Measurements from ENCODE around the gene HDC.

The HDC gene

GRCh38 chr15:50225057-50225456 is 40.5 kb downstream of the HDC start:
- no peak for DNase-seq (ENCODE audit: low spot score)

- DNase-seq (ENCODE audit: low spot score): peak; percentile 38
Measured at GRCh38 chr15:50224606-50225005, 40.9 kb downstream of the HDC start.

GRCh38 chr15:50222181-50222580 is 43.3 kb downstream of the HDC start:
- no peak for DNase-seq (ENCODE audit: low spot score)

GRCh38 chr15:50219820-50220219 is 45.7 kb downstream of the HDC start:
- DNase-seq (ENCODE audit: low spot score): no peak

GRCh38 chr15:50218691-50219090 is 46.8 kb downstream of the HDC start:
- no peak for DNase-seq (ENCODE audit: low spot score)

- no peak for DNase-seq (ENCODE audit: low spot score)
Measured at GRCh38 chr15:50218291-50218690, 47.2 kb downstream of the HDC start.

- no peak for DNase-seq (ENCODE audit: low spot score)
Measured at GRCh38 chr15:50210462-50211157, 54.9 kb downstream of the HDC start.

GRCh38 chr15:50209809-50210208 is 55.7 kb downstream of the HDC start:
- no peak for DNase-seq (ENCODE audit: low spot score)

- no peak for DNase-seq (ENCODE audit: low spot score)
Measured at GRCh38 chr15:50206020-50206419, 59.5 kb downstream of the HDC start.

- DNase-seq (ENCODE audit: low spot score): no peak
Measured at GRCh38 chr15:50202003-50202402, 63.5 kb downstream of the HDC start.

- no peak for DNase-seq (ENCODE audit: low spot score)
Measured at GRCh38 chr15:50192926-50193620, 72.5 kb downstream of the HDC start.

- DNase-seq (ENCODE audit: low spot score): no peak
Measured at GRCh38 chr15:50192164-50192563, 73.4 kb downstream of the HDC start.
